GM18502 (cell line): Measurements from ENCODE around the gene BABAM2.
A peak's percentile ranks its signal among the peaks of the same experiment; 100 is the strongest.
"Not testable (repeated sequence)": the region's sequence is repeated elsewhere in the genome, so short reads cannot be mapped to it uniquely, and the experiment has no call there.

Source experiments
- ATAC-seq: cut with Tn5 transposase; IDR thresholded peaks from one replicate; pipeline ENCODE4 v1.9.1; 2021; ENCODE audit warnings: mild to moderate bottlenecking; ENCODE audit not compliant: unreplicated experiment, poor library complexity

Gene BABAM2

DNA sequence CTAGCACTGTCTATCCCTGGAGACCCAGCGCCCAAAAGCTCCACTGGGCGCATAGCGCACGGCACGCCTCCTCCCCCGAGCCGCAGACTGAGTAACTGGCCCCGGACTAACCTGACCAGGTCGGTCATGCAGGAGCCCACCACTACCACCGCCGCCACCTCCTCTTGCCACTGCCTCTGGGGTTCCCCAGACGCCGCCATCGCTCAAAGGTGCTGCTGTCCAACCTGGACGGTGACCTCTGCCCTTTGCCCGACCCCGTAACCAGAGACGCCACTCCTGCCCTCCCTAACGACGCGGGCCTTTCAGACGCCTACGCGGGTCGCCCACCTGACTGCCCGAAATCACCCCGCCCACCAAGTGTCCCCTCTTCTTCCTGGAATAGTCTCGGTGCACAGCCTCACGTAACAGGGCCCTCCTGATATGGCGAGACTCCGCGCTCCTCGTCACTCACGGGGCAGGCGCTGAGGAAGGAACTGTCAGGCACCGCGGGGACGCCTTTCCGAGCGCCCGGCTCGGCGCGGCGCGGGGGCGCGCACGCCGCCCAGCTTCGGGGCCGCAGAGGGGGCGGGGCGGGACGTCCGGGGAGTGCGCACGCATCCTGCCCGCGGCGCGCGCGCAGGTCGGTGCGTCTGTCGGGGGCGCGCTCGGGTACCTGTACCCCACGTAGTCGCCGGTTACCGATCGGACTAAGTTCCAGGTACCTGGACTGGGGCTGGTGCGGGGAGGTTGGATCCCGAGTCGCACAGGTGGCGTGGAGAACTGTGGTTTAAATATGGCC is at the start of gene BABAM2, which contains the start of gene RBKS:
Gene BABAM2 (plus strand): TSS at position 584 of the 778 bp plus-strand sequence. CDS start 3,828 bp downstream, outside the sequence.
Gene RBKS (minus strand): TSS at position 242 of the 778 bp plus-strand sequence. CDS start 42 bp downstream, at position 200.
- ATAC-seq: peak; percentile 78

DNA sequence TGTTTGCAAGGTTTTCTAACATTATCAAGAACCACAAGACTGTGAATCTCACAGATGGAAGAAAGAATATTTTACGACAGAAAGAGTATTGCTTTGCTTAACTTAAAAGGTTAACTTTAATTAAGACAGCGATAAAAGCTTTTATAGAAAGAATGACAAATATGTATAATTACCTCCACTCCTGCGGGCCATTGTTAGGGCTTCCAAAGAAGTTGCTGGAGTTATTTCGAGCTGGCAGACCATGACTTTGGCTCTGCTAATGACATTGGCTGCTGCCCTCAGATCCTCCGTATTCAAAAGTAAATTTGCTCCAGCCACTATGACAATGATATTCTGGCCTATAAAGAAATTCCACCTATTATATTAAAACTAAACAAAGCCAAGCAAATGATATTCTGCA is 47.6 kb upstream of the BABAM2 start:
- ATAC-seq: no peak

DNA sequence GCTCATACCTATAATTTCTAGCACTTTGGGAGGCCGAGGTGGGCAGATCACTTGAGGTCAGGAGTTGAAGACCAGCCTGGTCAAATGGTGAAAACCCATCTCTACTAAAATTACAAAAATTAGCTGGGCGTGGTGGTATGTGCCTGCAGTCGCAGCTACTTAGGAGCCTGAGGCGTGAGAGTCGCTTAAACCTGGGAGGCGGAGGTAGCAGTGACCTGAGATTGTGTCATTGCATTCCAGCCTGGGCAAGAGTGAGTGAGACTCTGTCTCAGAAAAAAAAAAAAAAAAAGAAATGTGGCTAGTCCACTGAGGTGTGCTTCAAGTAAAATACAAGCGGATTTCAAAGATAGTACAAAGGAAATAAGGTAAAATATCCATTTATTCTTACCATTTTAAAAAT is 46.5 kb upstream of the BABAM2 start:
- no peak for ATAC-seq

DNA sequence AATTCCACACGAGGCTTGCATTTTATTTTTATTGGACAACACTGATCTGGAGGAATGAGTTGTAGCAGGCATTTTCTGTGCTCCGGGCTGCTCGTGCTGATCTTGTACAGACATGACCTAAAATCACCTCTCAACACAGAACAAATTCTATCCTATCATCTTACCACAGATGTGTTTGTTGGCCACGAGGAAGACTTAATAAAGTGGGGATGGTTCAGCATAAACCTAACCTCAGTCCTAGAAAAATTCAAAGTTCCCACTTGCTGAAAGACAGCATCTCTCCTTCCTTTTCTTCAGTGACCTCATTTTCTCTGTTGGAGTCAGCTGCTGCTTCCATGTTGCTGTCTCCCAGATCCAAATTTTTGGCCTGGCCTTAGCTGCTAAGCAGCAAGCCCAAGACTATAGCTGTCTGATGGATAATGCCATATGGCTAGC is 45.7 kb upstream of the BABAM2 start:
- ATAC-seq: no peak

DNA sequence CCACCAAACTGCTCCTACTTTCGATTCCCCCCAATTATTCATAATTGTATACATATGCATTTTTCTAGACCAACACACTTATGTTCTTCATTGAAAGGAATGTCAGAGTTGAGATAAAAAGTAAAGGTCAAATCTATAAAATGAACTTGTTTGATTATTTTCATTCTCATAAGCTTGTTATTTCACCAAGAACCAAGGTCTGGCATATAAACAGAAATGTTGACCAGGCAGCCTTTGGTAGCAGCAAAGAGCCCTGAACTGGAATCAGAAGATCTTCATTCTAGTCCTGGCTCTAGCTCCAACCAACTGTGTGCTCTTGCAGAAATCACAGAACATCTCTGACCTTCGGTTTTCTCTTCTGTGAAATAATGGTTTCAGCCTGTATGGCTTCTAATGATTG is 43.2 kb upstream of the BABAM2 start:
- no peak for ATAC-seq

DNA sequence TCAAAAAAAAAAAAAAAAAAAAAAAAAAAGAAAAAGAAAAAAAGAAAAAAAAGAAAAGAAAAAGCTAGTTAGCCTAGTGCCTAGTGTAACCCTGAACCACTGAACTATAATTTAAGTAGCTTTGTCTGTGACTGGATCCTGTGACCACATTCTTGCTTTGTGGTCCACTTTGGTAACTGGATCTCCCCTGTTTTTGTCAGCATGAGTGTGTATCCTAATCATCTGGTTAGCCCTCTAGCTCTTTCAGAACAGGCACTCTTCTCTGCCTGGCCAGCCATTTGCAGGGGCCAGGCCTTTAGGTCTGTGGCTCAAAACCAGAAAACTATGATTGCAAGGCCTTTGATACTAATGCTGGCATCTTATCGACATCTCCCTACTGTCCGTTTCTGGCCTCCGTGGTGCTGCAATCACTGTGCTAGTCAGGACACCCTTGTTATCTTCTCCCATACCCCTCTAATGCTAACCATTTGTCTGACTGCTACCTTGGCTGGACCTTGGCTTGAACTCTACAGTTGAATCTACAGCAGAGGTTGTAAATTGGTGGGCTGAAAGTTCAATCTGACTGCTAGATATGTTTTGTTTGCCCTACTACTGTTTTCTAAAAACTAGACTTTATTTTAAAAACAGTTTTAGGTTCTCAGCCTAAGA is 40.8 kb upstream of the BABAM2 start:
- ATAC-seq: no peak

DNA sequence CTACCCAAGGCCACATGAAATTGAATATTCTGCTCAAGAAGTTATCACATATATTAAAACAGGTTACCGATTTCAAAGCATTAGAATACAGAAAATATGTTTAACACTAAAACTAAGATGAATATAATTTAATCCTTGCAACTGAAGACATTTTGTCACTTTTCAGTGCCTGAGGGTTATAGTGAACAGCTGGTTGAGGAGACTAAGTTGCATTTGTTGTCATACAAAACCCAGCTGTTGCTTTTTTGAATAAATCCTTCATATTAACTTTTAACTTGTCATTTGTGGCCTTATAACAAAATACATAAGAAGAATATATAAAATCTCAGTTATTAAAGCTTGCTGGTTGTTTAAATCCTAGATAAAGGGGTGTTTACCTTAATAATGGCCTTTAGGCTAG is 37.8 kb upstream of the BABAM2 start:
- ATAC-seq: no peak

DNA sequence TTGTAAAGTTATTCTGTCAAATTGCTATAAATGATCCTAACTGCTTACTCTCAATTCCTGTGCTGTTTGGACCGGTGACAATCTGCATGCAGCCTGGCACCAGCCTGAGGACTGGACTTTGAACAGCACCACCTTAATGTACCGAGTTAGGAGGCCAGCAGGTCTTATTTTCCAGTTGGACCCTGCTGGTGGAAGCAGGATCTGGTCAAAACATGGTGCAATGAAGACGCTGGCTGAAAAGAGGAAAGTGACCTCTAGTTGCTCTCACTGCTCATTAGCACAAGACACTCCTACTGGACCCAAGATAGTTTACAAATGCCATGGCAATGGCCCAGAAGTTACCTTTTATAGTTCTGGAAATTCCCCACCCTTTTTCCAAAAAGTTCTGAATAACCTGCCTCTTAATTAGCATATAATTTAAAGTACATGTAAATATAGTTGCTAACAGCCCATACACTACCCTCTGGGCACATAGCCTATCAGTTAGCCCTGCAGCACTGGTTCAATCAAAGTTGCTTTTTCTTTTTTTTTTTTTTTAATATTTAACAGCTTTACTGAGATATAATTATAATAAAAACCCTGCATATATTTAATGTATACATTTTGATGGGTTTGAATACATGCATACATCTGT is 36.2 kb upstream of the BABAM2 start:
- ATAC-seq: no peak

DNA sequence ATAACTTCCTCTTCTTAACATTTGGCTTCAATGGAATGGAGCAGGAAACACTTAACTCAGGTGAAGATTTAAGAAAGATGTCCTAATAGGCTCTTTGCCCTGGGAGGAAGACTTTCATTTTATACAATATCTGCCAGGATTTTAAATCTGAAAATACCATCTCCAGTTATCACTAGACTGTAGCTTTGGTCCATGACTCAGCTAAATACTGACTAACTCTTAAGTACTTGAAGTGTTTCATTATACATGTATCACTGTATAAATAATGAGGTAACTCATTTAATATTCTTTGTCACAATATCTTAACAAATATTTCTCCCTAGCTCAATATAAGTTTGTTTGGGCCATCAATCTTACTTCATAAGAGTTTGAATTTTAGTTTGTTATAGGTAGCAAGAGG is 35.1 kb upstream of the BABAM2 start:
- no peak for ATAC-seq

DNA sequence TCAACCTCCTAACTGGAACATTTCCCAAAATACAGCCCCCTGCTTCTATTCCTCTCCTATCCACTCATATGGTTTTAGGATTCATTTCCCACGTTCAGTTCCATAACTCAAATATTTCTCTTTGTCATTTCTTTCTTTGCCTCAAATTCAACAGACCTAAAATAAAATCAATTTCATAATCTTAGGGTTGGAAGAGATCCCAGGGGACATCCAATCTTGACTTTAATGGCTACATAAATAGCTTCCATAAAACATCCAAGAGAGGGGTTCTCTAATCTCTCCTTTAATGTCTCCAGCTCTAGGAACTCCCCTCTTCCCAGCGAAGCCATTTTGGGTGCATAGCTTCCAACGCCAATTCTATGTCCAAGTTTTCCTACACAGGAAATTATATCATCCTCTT is 34.1 kb upstream of the BABAM2 start:
- ATAC-seq: no peak

DNA sequence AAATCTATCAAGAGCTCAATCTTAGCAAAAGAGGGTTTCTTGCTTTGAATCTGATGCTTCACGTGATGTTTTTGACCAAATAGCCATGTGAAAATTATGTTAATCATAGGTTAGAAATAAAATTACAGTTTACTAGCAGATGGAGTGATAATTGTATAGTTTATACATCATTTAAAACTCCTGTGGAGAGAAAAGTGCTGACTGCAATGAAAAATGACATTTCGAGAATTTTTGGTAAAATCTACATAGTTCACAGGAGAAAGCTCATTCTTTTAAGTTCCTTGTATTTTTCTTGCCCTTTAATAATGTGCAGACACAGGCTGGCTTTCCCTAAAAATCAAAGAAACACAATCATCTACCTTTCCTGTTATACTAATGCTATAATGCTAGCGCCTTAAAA is 33.6 kb upstream of the BABAM2 start:
- ATAC-seq: no peak

DNA sequence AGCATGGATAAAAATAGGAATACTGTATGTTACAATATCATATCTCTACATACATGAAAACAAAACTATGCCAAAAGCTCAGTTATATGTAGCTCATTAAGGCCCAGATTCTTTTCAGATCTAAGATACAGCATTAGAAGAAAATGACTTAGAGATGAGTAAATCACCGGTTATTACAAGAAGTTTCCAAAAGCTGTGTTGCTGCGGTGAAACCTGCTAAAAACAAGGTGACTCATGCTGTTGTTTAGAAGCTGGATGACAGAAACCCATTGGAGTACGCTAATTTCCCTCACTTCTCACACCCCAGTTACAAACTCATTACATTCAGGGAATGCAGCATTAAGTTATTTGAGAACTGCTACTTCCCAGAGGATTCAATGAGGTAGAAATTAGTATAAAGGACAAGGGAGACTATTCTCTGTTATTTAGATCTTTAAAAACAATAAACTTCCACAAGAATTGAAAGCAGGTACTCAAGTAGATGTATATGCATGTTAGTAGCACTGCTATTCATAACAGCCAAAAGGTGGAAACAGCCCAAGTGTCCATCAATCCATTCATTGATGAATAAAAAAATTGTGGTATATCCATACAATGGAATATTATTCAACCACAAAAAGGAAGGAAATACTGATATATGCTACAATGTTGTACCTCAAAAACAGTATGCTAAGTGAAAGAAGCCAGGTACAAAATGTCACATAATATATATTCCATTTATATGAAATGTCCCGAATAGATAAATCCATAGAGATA is 32.9 kb upstream of the BABAM2 start:
- no peak for ATAC-seq

DNA sequence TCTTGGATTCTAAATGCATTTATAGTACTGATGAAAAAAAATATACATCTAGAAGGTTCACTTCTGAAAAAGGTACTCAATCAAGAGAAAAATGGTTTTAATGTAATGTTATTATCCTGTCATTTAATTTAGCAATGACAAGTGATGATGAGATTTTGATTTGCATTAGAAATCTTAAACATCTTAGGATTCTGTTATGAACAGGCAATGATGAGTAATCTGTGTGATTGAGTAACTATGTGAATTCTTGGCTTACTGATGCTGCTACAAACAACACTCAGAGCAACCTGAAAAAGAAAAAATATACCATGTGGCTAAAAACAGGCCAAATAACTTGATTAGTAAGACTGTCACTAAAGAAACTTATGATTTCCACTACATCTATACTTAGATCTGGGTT is 30.4 kb upstream of the BABAM2 start:
- ATAC-seq: no peak

DNA sequence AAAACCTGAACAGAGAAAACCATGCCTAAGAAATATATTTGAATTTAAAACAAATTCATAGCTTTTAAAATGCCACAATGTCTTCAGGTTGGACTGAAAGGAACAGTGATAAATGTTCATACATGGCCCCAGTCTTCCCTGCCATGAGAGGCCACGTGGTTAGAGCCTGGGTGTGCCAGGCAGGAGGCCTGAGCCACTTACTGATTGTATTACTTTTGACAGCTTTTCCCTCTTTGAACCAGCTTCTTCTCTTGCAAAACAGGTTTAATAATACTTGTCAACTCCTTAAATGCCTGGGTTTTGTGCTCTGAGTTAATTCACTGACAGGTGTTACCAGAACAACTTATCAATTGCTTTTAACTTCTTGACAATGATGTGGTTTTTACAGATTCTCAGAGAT is 27.4 kb upstream of the BABAM2 start:
- ATAC-seq: no peak

DNA sequence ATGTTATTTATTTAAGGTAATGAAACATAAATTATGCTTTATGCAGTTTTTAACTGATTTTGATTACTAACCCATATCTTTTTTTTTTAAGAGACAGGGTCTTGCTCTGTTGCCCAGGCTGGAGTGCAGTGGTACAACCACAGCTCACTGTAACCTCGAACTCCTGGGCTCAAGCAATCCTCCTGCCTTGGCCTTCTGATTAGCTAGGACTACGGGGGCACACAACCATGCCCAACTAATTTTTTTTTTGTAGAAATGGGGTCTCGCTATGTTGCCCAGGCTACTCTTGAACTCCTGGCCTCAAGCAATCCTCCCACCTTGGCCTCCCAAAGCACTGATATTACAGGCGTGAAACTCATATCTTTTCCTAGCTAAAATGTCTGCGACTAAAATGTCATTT is 26.6 kb upstream of the BABAM2 start:
- ATAC-seq: not testable (repeated sequence)

DNA sequence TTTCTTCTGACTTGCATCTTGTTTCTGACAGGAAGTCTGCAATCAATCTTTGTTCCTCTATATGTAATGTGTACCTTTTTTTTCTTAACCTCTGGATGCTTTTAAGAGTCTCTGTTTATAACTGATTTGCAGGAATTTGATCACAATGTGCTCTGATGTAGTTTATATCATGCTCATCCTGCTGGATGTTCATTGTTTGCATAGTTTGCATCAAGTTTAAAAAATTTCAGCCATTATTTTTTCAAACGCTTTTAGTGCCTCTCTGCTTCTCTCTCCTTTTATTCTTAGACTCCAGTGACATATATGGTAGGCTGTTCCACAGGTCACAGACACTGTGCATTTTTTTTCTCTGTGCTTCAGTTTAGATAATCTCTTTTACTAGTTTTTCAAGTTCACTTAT is 24.3 kb upstream of the BABAM2 start:
- ATAC-seq: no peak

DNA sequence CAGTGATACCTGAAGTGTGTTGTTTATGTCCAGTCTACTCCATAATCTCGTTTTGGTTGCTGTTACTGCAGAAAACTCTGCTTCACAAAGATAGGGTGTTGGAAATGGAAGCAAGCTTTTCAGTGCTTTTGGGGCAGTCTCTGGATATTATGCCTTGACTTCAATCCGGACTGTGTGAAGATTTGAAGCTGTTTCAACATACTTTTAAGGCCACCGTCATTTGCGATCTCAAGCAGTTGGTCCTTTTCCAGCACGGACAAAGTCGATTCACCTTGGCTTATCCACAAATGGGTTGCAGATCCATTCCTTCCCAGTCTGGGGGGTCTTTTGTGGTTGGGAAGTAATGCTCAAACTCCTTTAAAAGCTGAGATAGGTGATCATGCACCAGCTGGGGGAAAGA is 20.8 kb upstream of the BABAM2 start:
- no peak for ATAC-seq

DNA sequence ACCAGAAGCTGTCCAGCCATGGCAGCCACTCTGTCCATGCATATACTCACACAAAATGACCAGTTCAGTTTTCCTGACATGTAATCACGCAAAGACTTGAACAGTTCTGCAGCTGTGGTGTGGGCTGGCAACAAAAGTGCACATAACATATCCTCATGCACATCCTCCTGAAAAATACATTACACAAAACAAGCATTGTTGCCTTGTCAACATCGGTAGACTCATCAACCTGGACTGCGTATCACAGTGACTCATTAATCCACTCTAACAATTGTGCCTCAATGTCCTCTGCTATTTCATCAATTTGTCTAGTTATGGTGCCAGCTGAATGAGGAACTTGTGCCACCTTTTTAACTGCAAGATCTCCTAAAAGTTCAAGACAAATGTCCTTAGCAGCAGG is 19.8 kb upstream of the BABAM2 start:
- ATAC-seq: no peak

DNA sequence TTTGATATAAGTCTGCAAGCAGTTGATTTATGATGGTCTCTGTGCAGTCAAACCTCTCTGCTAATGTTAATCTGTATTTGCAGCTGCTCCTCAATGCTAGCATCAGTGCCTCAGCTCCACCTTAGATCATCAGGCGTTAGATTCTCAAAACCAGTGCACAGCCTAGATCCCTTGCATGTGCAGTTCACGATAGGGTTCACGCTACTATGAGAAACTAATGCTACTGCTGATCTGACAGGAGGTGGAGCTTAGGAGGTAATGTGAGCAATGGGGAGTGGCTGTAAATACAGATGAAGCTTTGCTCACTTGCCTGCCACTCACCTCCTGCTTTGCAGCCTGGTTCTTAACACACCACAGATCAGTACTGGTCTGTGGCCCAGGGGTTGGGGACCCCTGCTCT is 18.7 kb upstream of the BABAM2 start:
- no peak for ATAC-seq

DNA sequence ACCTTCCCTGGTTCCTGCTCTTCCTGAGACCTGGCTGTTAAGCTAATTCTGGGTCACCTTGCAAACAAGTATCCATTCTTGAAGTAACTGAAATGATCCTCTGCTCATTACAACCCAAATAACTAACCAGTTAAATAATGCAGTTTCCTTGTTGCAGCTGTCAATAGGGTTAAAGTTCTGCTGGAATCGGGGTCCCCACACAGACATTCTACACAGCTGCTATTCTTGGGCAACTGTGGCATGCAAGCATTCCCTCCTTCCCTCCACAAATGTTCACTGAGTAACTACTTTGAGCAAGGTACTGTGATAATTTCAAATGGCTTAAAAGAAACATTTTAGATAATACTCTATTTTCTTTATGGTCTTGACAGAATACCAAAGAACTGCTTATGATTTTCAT is 17.4 kb upstream of the BABAM2 start:
- ATAC-seq: no peak
